B cell (primary cell): Measurements from ENCODE around the gene SCYL2. TPM values are rescaled to one million over a fixed set of nuclear protein-coding genes. Genes with fewer than 3 reads are reported as not detected.

Experiments used
- ATAC-seq: fragments of 200-7000 bp; cut with Tn5 transposase; one replicate; pipeline ENCODE4 v1.10.0; 2021; ENCODE audit warnings: low read depth, mild to moderate bottlenecking, moderate number of reproducible peaks, moderate library complexity
- CTCF ChIA-PET: fragments of 350-600 bp; sonication (Branson Sonifier 250); formaldehyde crosslinking; loops from one replicate; lab custom pipeline; 2021; ENCODE audit warnings: antibody characterized with exemption, inconsistent platforms; lab: Charles Lee
- POLR2A ChIA-PET: fragments of 350-600 bp; sonication (Branson Sonifier 250); formaldehyde crosslinking; loops from one replicate; lab custom pipeline; 2021; ENCODE audit warnings: antibody characterized with exemption; lab: Charles Lee
- DNase-seq: peaks from one replicate; pipeline ENCODE4 v3.0.0; 2013
- H2AFZ ChIP-seq: 2 replicates; pipeline ENCODE4 v1.6.1; 2012; ENCODE audit warnings: mild to moderate bottlenecking, low read depth, low read length; ENCODE audit not compliant: insufficient read depth, poor library complexity, severe bottlenecking
- H3K27ac ChIP-seq, 2 donors: 1 replicate in 1 of 2; 2 replicates in 1 of 2; pipeline ENCODE4 v1.5.1; 2012 to 2013; ENCODE audit warnings: low read length in 2 of 2, mild to moderate bottlenecking in 2 of 2, moderate library complexity in 1 of 2
- H3K27me3 ChIP-seq, 4 experiments: fragments of 200-600 bp in 1 of 4; sonication (generic) in 1 of 4; replicated peaks in 1 of 4; 1 replicate in 2 of 4; 2 replicates in 2 of 4; pipeline versions ENCODE4 v1.6.1 to v1.7.0; 2013 to 2016; ENCODE audit warnings: low read length in 3 of 4, mild to moderate bottlenecking in 2 of 4, mixed read lengths in 1 of 4, moderate library complexity in 1 of 4; ENCODE audit not compliant: insufficient read depth in 4 of 4, control insufficient read depth in 3 of 4; ENCODE audit errors: control extremely low read depth in 1 of 4
- H3K36me3 ChIP-seq, 2 experiments: replicated peaks in 1 of 2; 1 replicate in 1 of 2; 2 replicates in 1 of 2; pipeline versions ENCODE4 v1.6.1 to v1.7.1; 2013; ENCODE audit warnings: low read length in 1 of 2; ENCODE audit not compliant: insufficient read depth in 2 of 2, control insufficient read depth in 1 of 2; ENCODE audit errors: control extremely low read depth in 1 of 2, extremely low read depth in 1 of 2
- H3K4me1 ChIP-seq, 2 donors: fragments of 200-600 bp in 1 of 2; sonication (generic) in 1 of 2; 1 replicate in 1 of 2; 2 replicates in 1 of 2; pipeline versions ENCODE4 v1.5.1 to v1.6.1; 2013 to 2017; ENCODE audit warnings: low read length in 2 of 2; ENCODE audit not compliant: control insufficient read depth in 2 of 2, insufficient read depth in 2 of 2
- H3K4me2 ChIP-seq: replicated peaks from 2 replicates; pipeline ENCODE3; 2012; ENCODE audit warnings: mild to moderate bottlenecking, low read depth, low read length; ENCODE audit not compliant: poor library complexity, severe bottlenecking
- H3K4me3 ChIP-seq, 5 experiments: fragments of 200-600 bp in 1 of 5; sonication (generic) in 1 of 5; 1 replicate in 3 of 5; 2 replicates in 2 of 5; pipeline versions ENCODE4 v1.5.1 to v1.7.0; 2011 to 2016; ENCODE audit warnings: low read length in 4 of 5, mild to moderate bottlenecking in 4 of 5, low read depth in 2 of 5, control low read depth in 1 of 5, moderate library complexity in 1 of 5; ENCODE audit not compliant: insufficient read depth in 1 of 5; ENCODE audit errors: control extremely low read depth in 1 of 5, extremely low read depth in 1 of 5
- H3K79me2 ChIP-seq: fragments of 200-600 bp; sonication (generic); one replicate; pipeline ENCODE4 v1.6.0; 2016; ENCODE audit warnings: low read length; ENCODE audit not compliant: control insufficient read depth, insufficient read depth
- H3K9ac ChIP-seq: fragments of 200-600 bp; sonication (generic); 2 replicates; pipeline ENCODE4 v1.6.1; 2017; ENCODE audit warnings: mild to moderate bottlenecking, low read length, moderate library complexity
- H3K9me3 ChIP-seq, 3 donors: one replicate each; pipeline versions ENCODE4 v1.6.1 to v1.7.1; 2013; ENCODE audit warnings: low read length in 2 of 3; ENCODE audit not compliant: control insufficient read depth in 2 of 3, insufficient read depth in 1 of 3; ENCODE audit errors: control extremely low read depth in 1 of 3
- H4K20me1 ChIP-seq: 2 replicates; pipeline ENCODE4 v1.6.0; 2012; ENCODE audit warnings: mild to moderate bottlenecking, low read length; ENCODE audit not compliant: insufficient read depth, control insufficient read depth, poor library complexity, severe bottlenecking
- H3K27ac Mint-ChIP-seq: one replicate; pipeline ENCODE4 v1.8.0; 2021; ENCODE audit warnings: mixed read lengths
- H3K27me3 Mint-ChIP-seq: one replicate; pipeline ENCODE4 v1.8.0; 2021; ENCODE audit warnings: mixed read lengths
- H3K4me1 Mint-ChIP-seq: one replicate; pipeline ENCODE4 v1.8.0; 2021; ENCODE audit warnings: mixed read lengths
- H3K4me3 Mint-ChIP-seq: one replicate; pipeline ENCODE4 v1.8.0; 2021; ENCODE audit warnings: mixed read lengths
- H3K9me3 Mint-ChIP-seq: one replicate; pipeline ENCODE4 v1.8.0; 2022; ENCODE audit warnings: mixed read lengths; ENCODE audit not compliant: insufficient read depth
- CTCF ChIP-seq: fragments of 200-600 bp; IDR thresholded peaks from one replicate; pipeline ENCODE4 v1.8.0; 2022; ENCODE audit warnings: antibody characterized with exemption, mild to moderate bottlenecking
- EZH2 ChIP-seq: IDR thresholded peaks from 2 replicates; pipeline ENCODE4 v1.6.1; 2012; ENCODE audit warnings: borderline replicate concordance, low read depth, mild to moderate bottlenecking, moderate library complexity, low read length; ENCODE audit not compliant: insufficient read depth, poor library complexity, severe bottlenecking
- WGBS: methylation state at CpG from one replicate; pipeline ENCODE4 v1.1.5; 2013; ENCODE audit warnings: missing lambda C conversion rate; ENCODE audit not compliant: insufficient coverage; 5-methylcytosine and 5-hydroxymethylcytosine counted together
- intact Hi-C: fragments of 100-400 bp; cut with micrococcal nuclease; formaldehyde crosslinking; loops from one replicate; pipeline ENCODE4 v1.10.0; 2022
- polyA minus RNA-seq: library from RNA; depleted of rRNA, polyadenylated mRNA; stranded (reverse); fragments of >200 nt; gene quantifications from 2 replicates; pipeline ENCODE4 v1.2.3, GENCODE V29; 2012
- polyA plus RNA-seq: library from polyadenylated mRNA; depleted of rRNA; stranded (reverse); fragments of >200 nt; gene quantifications from 2 replicates; pipeline ENCODE4 v1.2.3, GENCODE V29; 2012
- total RNA-seq, 2 donors: library from RNA; stranded (reverse); fragments of 120-200 nt in 1 of 2; gene quantifications; 1 replicate in 1 of 2; 2 replicates in 1 of 2; pipeline versions ENCODE4 v1.2.3 to v1.2.4, GENCODE V29; 2013 to 2022

The SCYL2 gene
- total RNA-seq (38.4 and 39.0 TPM in 2 replicates), polyA plus RNA-seq (8.8 and 14.5 TPM in 2 replicates), polyA minus RNA-seq (8.7 and 16.7 TPM in 2 replicates)
- total RNA-seq (2013) = 36.0 TPM

- no peaks in the 10 kb centered on the region for H3K27me3 Mint-ChIP-seq
- Histone ChIP-seq H4K20me1 (peaks cover 7% of the 10 kb centered on the region), H3K79me2 (peaks cover 47% of the 10 kb centered on the region), H3K9me3 (no peaks in the 10 kb centered on the region), H3K27me3 (no peaks in the 10 kb centered on the region), H2AFZ (peak within 1 kb of the TSS; percentile 98), H3K27ac (peak within 1 kb of the TSS; percentile 92 to 93), H3K36me3 (no peaks in the 10 kb centered on the region), H3K4me3 (peak within 1 kb of the TSS; percentile 81 to 95 (median 89)), H3K4me1 (peaks cover 22 to 23% of the 10 kb centered on the region in 2 donors), H3K9ac (peak within 1 kb of the TSS; percentile 93), H3K4me2 (peak within 1 kb of the TSS; percentile 88)
- TF ChIP-seq CTCF (no peak), EZH2 (no peak)
- ChIA-PET POLR2A (interaction anchor here (0.5 to 1.3 kb wide), 3 partner anchors 50 to 104 kb away, joined by 4 to 9 read pairs (median 8); partner anchors contain the start of gene ACTR6), CTCF (interaction anchor here (1.4 to 2.7 kb wide), 4 partner anchors 9 to 67 kb away, joined by 4 to 12 read pairs (median 5); partner anchors contain the start of gene ACTR6)
- peak; percentile 93 for ATAC-seq
- H3K4me3 Mint-ChIP-seq = peak within 1 kb of the TSS; percentile 99
- H3K4me1 Mint-ChIP-seq = peaks cover 37% of the 10 kb centered on the region
- peak within 1 kb of the TSS; percentile 94 for H3K27ac Mint-ChIP-seq
- no peaks in the 10 kb centered on the region for H3K9me3 Mint-ChIP-seq
- intact Hi-C loops = loop anchor here (1.0 to 10.0 kb wide), 5 partner anchors 67 to 1752 kb away; partner anchors contain the start of genes ACTR6, BLTP3B, GAS2L3 and TMPO
- peak; percentile 98 for DNase-seq
- WGBS = under 1% methylated on average over 56 of the region's 62 CpGs
Observed at GRCh38 chr12:100266835-100267602, at the start of gene SCYL2, which contains the start of gene DEPDC4. Gene SCYL2, plus strand, starts transcription at chr12:100267177. Its CDS starts 15,794 bp downstream, at chr12:100282971. Gene DEPDC4, minus strand, starts transcription at chr12:100267079. Its CDS starts 3 bp downstream, at chr12:100267076.
